Glomerular visceral epithelial cell (primary cell): ENCODE measurements around the gene ZC3H12D.
"Not testable (repeated sequence)": the region's sequence is repeated elsewhere in the genome, so short reads cannot be mapped to it uniquely, and the experiment has no call there.

Experiments used
- DNase-seq: peaks from one replicate; pipeline ENCODE4 v3.0.0-alpha.2; 2016; ENCODE audit errors: extremely low spot score

Gene ZC3H12D

GRCh38 chr6:149484733-149485700, at the start of gene ZC3H12D:
Gene ZC3H12D (minus strand): TSS chr6:149485014. CDS start chr6:149474543, 10,471 bp downstream.
- peak; percentile 89 for DNase-seq

GRCh38 chr6:149529650-149530049, 44.8 kb upstream of the ZC3H12D start:
- no peak for DNase-seq

- no peak for DNase-seq
Measured at GRCh38 chr6:149515494-149515893, 30.7 kb upstream of the ZC3H12D start.

GRCh38 chr6:149513915-149514314, 29.1 kb upstream of the ZC3H12D start:
- DNase-seq, result no peak

- no peak for DNase-seq
Measured at GRCh38 chr6:149510793-149511512, 26.1 kb upstream of the ZC3H12D start.

GRCh38 chr6:149508485-149508884, 23.7 kb upstream of the ZC3H12D start:
- no peak for DNase-seq

GRCh38 chr6:149503872-149504271, 19.1 kb upstream of the ZC3H12D start:
- no peak for DNase-seq

- DNase-seq, result no peak
Measured at GRCh38 chr6:149503276-149503675, 18.5 kb upstream of the ZC3H12D start.

GRCh38 chr6:149501768-149502167, 17.0 kb upstream of the ZC3H12D start:
- no peak for DNase-seq

GRCh38 chr6:149501201-149501600, 16.4 kb upstream of the ZC3H12D start:
- no peak for DNase-seq

- no peak for DNase-seq
Measured at GRCh38 chr6:149500096-149500495, 15.3 kb upstream of the ZC3H12D start.

GRCh38 chr6:149499066-149499465, 14.3 kb upstream of the ZC3H12D start:
- DNase-seq, result peak; percentile 30

GRCh38 chr6:149497365-149497764, 12.6 kb upstream of the ZC3H12D start:
- no peak for DNase-seq

GRCh38 chr6:149496597-149496996, 11.8 kb upstream of the ZC3H12D start:
- peak; percentile 55 for DNase-seq

GRCh38 chr6:149495349-149496016, 10.7 kb upstream of the ZC3H12D start:
- DNase-seq, result not testable (repeated sequence)

- DNase-seq, result peak; percentile 11
Measured at GRCh38 chr6:149494810-149495209, 10.0 kb upstream of the ZC3H12D start.

GRCh38 chr6:149493761-149494320, 9.0 kb upstream of the ZC3H12D start:
- DNase-seq, result no peak

GRCh38 chr6:149492798-149493343, 8.1 kb upstream of the ZC3H12D start:
- DNase-seq, result no peak

- DNase-seq, result no peak
Measured at GRCh38 chr6:149489967-149490366, 5.2 kb upstream of the ZC3H12D start.

- DNase-seq, result peak; percentile 9
Measured at GRCh38 chr6:149488815-149489214, 4.0 kb upstream of the ZC3H12D start.

GRCh38 chr6:149487316-149487715, 2.5 kb upstream of the ZC3H12D start:
- DNase-seq, result no peak
